ENCODE results near the gene GALNT17.
"Not testable (repeated sequence)": the region's sequence is repeated elsewhere in the genome, so short reads cannot be mapped to it uniquely, and the experiment has no call there.

The GALNT17 gene

GRCh38 chr7:71236230-71237105 is 104.5 kb downstream of the GALNT17 start:
- no peak for DNase-seq

GRCh38 chr7:71237945-71238344 is 106.0 kb downstream of the GALNT17 start:
- no peak for DNase-seq

- no peak for DNase-seq
Observed at GRCh38 chr7:71238581-71239295, 106.8 kb downstream of the GALNT17 start.

GRCh38 chr7:71239586-71240268 is 107.8 kb downstream of the GALNT17 start:
- no peak for DNase-seq

- no peak for DNase-seq
Observed at GRCh38 chr7:71243736-71244410, 111.9 kb downstream of the GALNT17 start.

- DNase-seq = no peak
Observed at GRCh38 chr7:71245038-71245437, 113.1 kb downstream of the GALNT17 start.

GRCh38 chr7:71251706-71252105 is 119.8 kb downstream of the GALNT17 start:
- no peak for DNase-seq

- DNase-seq = no peak
Observed at GRCh38 chr7:71254751-71255150, 122.8 kb downstream of the GALNT17 start.

- no peak for DNase-seq
Observed at GRCh38 chr7:71255537-71256178, 123.7 kb downstream of the GALNT17 start.

GRCh38 chr7:71261066-71261465 is 129.1 kb downstream of the GALNT17 start:
- no peak for DNase-seq

GRCh38 chr7:71262834-71263233 is 130.9 kb downstream of the GALNT17 start:
- DNase-seq = not testable (repeated sequence)

- DNase-seq = no peak
Observed at GRCh38 chr7:71264005-71264404, 132.1 kb downstream of the GALNT17 start.

GRCh38 chr7:71266912-71267311 is 135.0 kb downstream of the GALNT17 start:
- DNase-seq = no peak

- DNase-seq = no peak
Observed at GRCh38 chr7:71267734-71268469, 136.0 kb downstream of the GALNT17 start.

- DNase-seq = no peak
Observed at GRCh38 chr7:71270558-71270957, 138.6 kb downstream of the GALNT17 start.

- no peak for DNase-seq
Observed at GRCh38 chr7:71271203-71271602, 139.3 kb downstream of the GALNT17 start.

- no peak for DNase-seq
Observed at GRCh38 chr7:71272509-71273490, 140.9 kb downstream of the GALNT17 start.

- no peak for DNase-seq
Observed at GRCh38 chr7:71278257-71278656, 146.3 kb downstream of the GALNT17 start.

- DNase-seq = no peak
Observed at GRCh38 chr7:71281261-71281660, 149.3 kb downstream of the GALNT17 start.

- no peak for DNase-seq
Observed at GRCh38 chr7:71283802-71284201, 151.9 kb downstream of the GALNT17 start.

All from OCI-M1 (cell line).